ENCODE data around the gene CEBPG. TPM values are rescaled to one million over a fixed set of nuclear protein-coding genes. Genes with fewer than 3 reads are reported as not detected.

Gene CEBPG
- total RNA-seq, 6 donors from 2014 or later = 11.5 to 44.7 (median 22.7) TPM

DNA sequence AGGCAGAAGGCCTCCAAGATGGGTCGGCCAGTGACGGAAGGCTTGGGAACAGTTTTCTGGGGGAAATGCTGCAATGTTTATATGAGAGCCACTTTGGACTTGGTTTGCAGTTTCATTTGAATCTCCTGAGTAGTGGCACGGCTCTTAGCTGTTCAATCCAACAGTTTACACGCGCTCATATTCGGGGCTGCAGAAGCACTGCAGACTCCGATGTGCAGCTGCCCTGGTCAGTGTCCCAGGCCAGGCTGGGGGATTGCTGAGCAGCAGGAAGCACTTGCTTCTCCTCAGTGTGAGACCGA, 31.7 kb downstream of the CEBPG start:
- Histone ChIP-seq H3K27ac (no peak overlapping the region), H3K4me3 (no peak overlapping the region), H3K4me1 (peaks cover 0 to 16% (median 13%) of the 10 kb centered on the region in 4 donors), H3K9me3 (no peaks in the 10 kb centered on the region), H3K36me3 (peaks cover 0 to 5% (median 2%) of the 10 kb centered on the region in 4 donors), H3K27me3 (no peaks in the 10 kb centered on the region)
- no peak for ATAC-seq (ENCODE audit: low FRiP score in 2 of 2)
- no peak for DNase-seq
- WGBS, 2 donors = 78 to 97% methylated on average over 7 to 8 of the region's 8 CpGs
- TF ChIP-seq POLR2A (IDR thresholded peaks at IDR 0.05) = no peak
- TF ChIP-seq POLR2AphosphoS5 (IDR thresholded peaks at IDR 0.05) = no peak
- no peak for TF ChIP-seq EP300 (IDR thresholded peaks at IDR 0.05)
- no peak for TF ChIP-seq CTCF (IDR thresholded peaks at IDR 0.05)

DNA sequence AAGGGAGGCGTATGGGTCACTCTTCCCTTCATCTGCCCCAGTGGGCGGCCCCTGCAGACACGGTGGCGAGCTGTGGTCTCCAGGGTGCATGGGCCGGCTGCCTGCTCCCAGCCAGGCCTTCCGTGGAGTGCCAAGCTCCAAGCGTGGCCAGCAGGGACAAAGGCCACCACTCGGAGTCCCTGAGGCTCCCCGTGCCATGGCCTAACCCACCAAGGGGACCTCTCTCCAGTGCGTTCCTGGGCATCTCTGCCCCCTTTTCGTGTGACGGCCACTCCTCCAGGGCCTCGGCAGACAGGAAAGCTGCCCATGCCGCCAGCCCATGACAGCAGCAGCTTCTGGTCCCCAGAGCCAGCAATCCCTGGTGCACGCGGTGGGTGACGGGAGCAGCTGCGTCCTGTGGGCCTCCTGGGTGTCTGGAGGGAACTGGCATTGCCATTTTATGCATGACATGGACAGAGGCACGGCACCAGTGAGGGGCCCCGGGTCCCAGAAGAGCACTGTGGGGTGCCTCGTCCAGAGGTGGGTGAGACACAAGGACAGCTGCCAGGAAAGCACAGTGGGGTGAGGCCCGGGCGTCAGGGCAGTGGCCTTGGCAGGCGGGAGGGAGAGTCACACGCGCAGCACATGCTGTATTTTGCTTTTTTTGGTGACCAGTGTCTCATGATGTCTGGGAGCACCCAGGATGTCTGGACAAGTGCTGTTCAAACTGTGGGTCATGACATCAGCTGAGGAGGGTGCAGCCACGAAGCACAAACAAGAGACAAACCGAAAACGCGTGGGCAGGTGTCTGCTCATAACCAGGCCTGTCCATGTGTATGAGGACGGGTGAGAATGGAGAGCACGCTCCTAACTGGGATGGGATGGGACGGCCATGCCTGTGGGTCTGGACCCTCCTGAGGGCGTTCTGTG, 32.3 kb downstream of the CEBPG start:
- no peak for ATAC-seq (ENCODE audit: low FRiP score in 2 of 2)
- Histone ChIP-seq H3K9me3 (no peaks in the 10 kb centered on the region), H3K4me1 (peaks cover 0 to 16% (median 13%) of the 10 kb centered on the region in 4 donors), H3K27me3 (no peaks in the 10 kb centered on the region), H3K4me3 (no peak overlapping the region), H3K27ac (no peak overlapping the region), H3K36me3 (peaks cover 0 to 10% (median 5%) of the 10 kb centered on the region in 4 donors)
- DNase-seq = peak in 1 of 2 donors; percentile 75
- no peak for TF ChIP-seq EP300 (IDR thresholded peaks at IDR 0.05)
- WGBS, 2 donors = 90 to 91% methylated on average over 12 to 34 of the region's 34 CpGs

GRCh38 chr19:33406521-33407139, 33.1 kb downstream of the CEBPG start:
- WGBS, 2 donors = 40 to 61% methylated on average over 2 to 13 of the region's 13 CpGs
- peak; percentile 64 to 77 for DNase-seq
- H3K36me3 ChIP-seq = peaks cover 0 to 19% (median 8%) of the 10 kb centered on the region in 4 donors
- H3K9me3 ChIP-seq = no peaks in the 10 kb centered on the region
- no peaks in the 10 kb centered on the region for H3K27me3 ChIP-seq
- no peak overlapping the region for H3K27ac ChIP-seq
- peaks cover 0 to 16% (median 13%) of the 10 kb centered on the region in 4 donors for H3K4me1 ChIP-seq
- peak; percentile 71 to 80 for ATAC-seq (ENCODE audit: low FRiP score in 2 of 2)
- peak; percentile 93 to 98 (median 96) for TF ChIP-seq CTCF (IDR thresholded peaks at IDR 0.05)
- TF ChIP-seq EP300 (IDR thresholded peaks at IDR 0.05) = no peak
- no peak for TF ChIP-seq POLR2A (IDR thresholded peaks at IDR 0.05)
- no peak overlapping the region for H3K4me3 ChIP-seq

DNA sequence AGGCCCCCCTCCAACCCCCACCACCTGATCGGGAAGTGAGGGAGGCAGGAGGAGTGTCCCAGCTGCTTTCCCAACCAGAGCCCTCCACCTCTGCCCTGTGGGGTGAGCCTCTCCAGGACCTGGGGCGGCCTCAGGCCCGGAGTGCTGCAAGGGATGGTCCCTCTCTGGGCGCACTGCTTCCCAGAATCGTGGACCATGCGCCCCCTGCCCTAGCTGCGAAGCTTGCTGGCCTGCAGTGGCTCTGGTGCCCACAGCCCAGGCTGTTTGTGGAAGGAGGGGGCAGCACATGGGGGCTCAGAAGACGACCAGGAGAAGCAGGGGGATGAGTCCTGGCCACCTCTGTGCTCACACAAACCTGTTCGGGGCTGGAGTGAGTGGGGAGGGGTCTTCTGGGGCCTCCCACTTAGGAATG, 33.6 kb downstream of the CEBPG start:
- Histone ChIP-seq H3K9me3 (no peaks in the 10 kb centered on the region), H3K27ac (no peak overlapping the region), H3K36me3 (peaks cover 0 to 21% (median 9%) of the 10 kb centered on the region in 4 donors), H3K4me3 (no peak overlapping the region), H3K27me3 (no peaks in the 10 kb centered on the region), H3K4me1 (peaks cover 0 to 16% (median 13%) of the 10 kb centered on the region in 4 donors)
- TF ChIP-seq POLR2AphosphoS5 (IDR thresholded peaks at IDR 0.05) = no peak
- peak in 2 of 6 experiments; percentile 10 to 11 for TF ChIP-seq CTCF (IDR thresholded peaks at IDR 0.05)
- 57 to 64% methylated on average over 2 to 9 of the region's 9 CpGs for WGBS, 2 donors
- DNase-seq = peak in 1 of 2 donors; percentile 58
- peak in 1 of 2 donors; percentile 2 for ATAC-seq (ENCODE audit: low FRiP score in 2 of 2)

DNA sequence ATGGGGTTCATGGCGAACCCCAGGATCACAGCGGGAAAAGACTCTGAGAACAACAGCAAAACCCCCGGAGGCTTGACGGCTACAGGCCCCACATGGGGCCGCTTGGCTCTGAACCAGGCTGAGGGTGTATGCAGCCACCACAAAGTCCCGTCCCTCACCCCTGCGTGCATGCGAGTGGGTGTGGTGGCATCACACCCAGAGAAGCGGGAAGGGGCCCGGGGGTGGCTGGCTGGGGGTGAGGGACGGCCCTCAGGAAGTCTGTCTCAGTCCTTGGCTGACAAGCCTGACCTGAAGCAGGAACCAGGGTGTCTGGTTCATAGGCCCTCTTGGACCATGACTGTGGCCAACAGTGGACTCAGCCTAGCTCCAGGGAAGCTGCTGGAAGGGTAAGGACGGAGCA, 34.2 kb downstream of the CEBPG start:
- Histone ChIP-seq H3K27me3 (no peaks in the 10 kb centered on the region), H3K4me1 (peaks cover 0 to 14% (median 11%) of the 10 kb centered on the region in 4 donors), H3K4me3 (no peak overlapping the region), H3K36me3 (peaks cover 0 to 21% (median 9%) of the 10 kb centered on the region in 4 donors), H3K9me3 (no peaks in the 10 kb centered on the region), H3K27ac (no peak overlapping the region)
- TF ChIP-seq POLR2A (IDR thresholded peaks at IDR 0.05) = no peak
- no peak for TF ChIP-seq EP300 (IDR thresholded peaks at IDR 0.05)
- TF ChIP-seq POLR2AphosphoS5 (IDR thresholded peaks at IDR 0.05) = no peak
- TF ChIP-seq CTCF (IDR thresholded peaks at IDR 0.05) = no peak
- DNase-seq = peak in 1 of 2 donors; percentile 28
- no peak for ATAC-seq (ENCODE audit: low FRiP score in 2 of 2)
- WGBS, 2 donors = 65 to 81% methylated on average over 9 to 12 of the region's 12 CpGs
